GM12878 (cell line): Measurements from ENCODE around the gene CAT. TPM values are rescaled to one million over a fixed set of nuclear protein-coding genes. Genes with fewer than 3 reads are reported as not detected.

Experiments used
- ATAC-seq: fragments of 200-7000 bp; cut with Tn5 transposase; 3 replicates; pipeline ENCODE4 v1.9.1; 2020; ENCODE audit warnings: mild to moderate bottlenecking, moderate library complexity
- BruUV-seq: library from RNA; stranded (reverse); fragments of 400-500 nt; replicated peaks from 2 replicates; lab custom pipeline; 2021; lab: Mats Ljungman, UMichigan
- CTCF ChIA-PET: fragments of 300-600 bp; sonication (Branson Sonifier 250); formaldehyde crosslinking; extraction: SDS; loops from one replicate; lab custom pipeline; 2021; ENCODE audit warnings: inconsistent platforms; lab: Yijun Ruan, JAX
- POLR2A ChIA-PET: fragments of 350-600 bp; formaldehyde crosslinking; extraction: SDS; loops from one replicate; lab custom pipeline; 2021; ENCODE audit warnings: inconsistent platforms; lab: Charles Lee
- RAD21 ChIA-PET: fragments of 300-600 bp; sonication (Branson Sonifier 250); formaldehyde crosslinking; loops from one replicate; lab custom pipeline; 2023; ENCODE audit warnings: antibody characterized with exemption; ENCODE audit not compliant: unreplicated experiment; lab: Charles Lee
- SMC1A ChIA-PET: fragments of 300-600 bp; sonication (Branson Sonifier 250); formaldehyde crosslinking; loops from one replicate; lab custom pipeline; 2023; ENCODE audit not compliant: unreplicated experiment, uncharacterized antibody; lab: Charles Lee
- DNase-seq: peaks from one replicate; pipeline ENCODE4 v3.0.0-alpha.2; 2011; ENCODE audit warnings: low read depth, low spot score
- FAIRE-seq: peaks from 3 replicates; lab custom pipeline; 2011; peaks lifted over from hg19 to GRCh38; lab: Jason Lieb, UNC
- H2AFZ ChIP-seq: 2 replicates; pipeline ENCODE4 v1.6.0; 2011; ENCODE audit warnings: low read depth, low read length, control low read depth; ENCODE audit not compliant: control insufficient read depth
- H3K27ac ChIP-seq: 2 replicates; pipeline ENCODE4 v1.5.1; 2011; ENCODE audit warnings: control low read depth; ENCODE audit not compliant: control insufficient read depth, insufficient read depth
- H3K27me3 ChIP-seq, 2 experiments: replicated peaks in 1 of 2; 2 replicates each; pipeline versions ENCODE4 v1.6.0 to v1.6.1; 2011; ENCODE audit warnings: low read length in 1 of 2; ENCODE audit not compliant: control insufficient read depth in 2 of 2, insufficient read depth in 2 of 2
- H3K36me3 ChIP-seq, 2 experiments: 2 replicates each; pipeline ENCODE4 v1.5.1; 2011; ENCODE audit warnings: low read length in 1 of 2; ENCODE audit not compliant: control insufficient read depth in 2 of 2, insufficient read depth in 2 of 2
- H3K4me1 ChIP-seq: 2 replicates; pipeline ENCODE4 v1.6.1; 2011; ENCODE audit warnings: mild to moderate bottlenecking, low read length, moderate library complexity, mixed read lengths; ENCODE audit not compliant: control insufficient read depth, insufficient read depth
- H3K4me2 ChIP-seq: 2 replicates; pipeline ENCODE4 v1.6.0; 2011; ENCODE audit warnings: control low read depth; ENCODE audit not compliant: control insufficient read depth, insufficient read depth
- H3K4me3 ChIP-seq: fragments of 200-600 bp; sonication (generic); 2 replicates; pipeline ENCODE4 v1.5.1; 2016
- H3K79me2 ChIP-seq: 2 replicates; pipeline ENCODE4 v1.6.0; 2011; ENCODE audit warnings: low read length; ENCODE audit not compliant: control insufficient read depth, insufficient read depth
- H3K9ac ChIP-seq: 2 replicates; pipeline ENCODE4 v1.8.0; 2011; ENCODE audit warnings: low read length, control low read depth, mixed read lengths; ENCODE audit not compliant: control insufficient read depth, insufficient read depth
- H3K9me3 ChIP-seq: replicated peaks from 3 replicates; pipeline ENCODE4 v1.5.1; 2011; ENCODE audit warnings: mild to moderate bottlenecking, low read length; ENCODE audit not compliant: control insufficient read depth, insufficient read depth
- H4K20me1 ChIP-seq: 2 replicates; pipeline ENCODE4 v1.6.0; 2011; ENCODE audit not compliant: control insufficient read depth, insufficient read depth
- EP300 ChIP-seq, 2 experiments: fragments of 150-350 bp in 1 of 2; IDR thresholded peaks; 2 replicates each; pipeline ENCODE4 v1.6.1; 2011 to 2012; ENCODE audit warnings: low read depth in 2 of 2, low read length in 2 of 2, borderline replicate concordance in 1 of 2, improper control_type of control experiment in 1 of 2, inconsistent platforms in 1 of 2; ENCODE audit not compliant: control insufficient read depth in 1 of 2
- WRNIP1 ChIP-seq: IDR thresholded peaks from 2 replicates; pipeline ENCODE4 v1.6.1; 2011; ENCODE audit warnings: low read depth, low read length, improper control_type of control experiment, borderline replicate concordance
- WGBS: methylation state at CpG from one replicate; pipeline ENCODE4 v1.1.6; 2016; ENCODE audit warnings: low lambda C conversion rate; ENCODE audit not compliant: insufficient replicate concordance, insufficient coverage; ENCODE audit errors: missing lambda C conversion rate; 5-methylcytosine and 5-hydroxymethylcytosine counted together
- in situ Hi-C: fragments of 300-500 bp; cut with MboI; formaldehyde crosslinking; loops from 9 replicates; pipeline ENCODE4 v1.14.3; 2018; ENCODE audit warnings: mixed read lengths
- intact Hi-C: fragments of 100-400 bp; cut with micrococcal nuclease; formaldehyde crosslinking; loops from one replicate; pipeline ENCODE4 v1.14.2; 2022; ENCODE audit not compliant: unreplicated experiment
- polyA plus RNA-seq, 11 experiments: library from polyadenylated mRNA; depleted of rRNA in 4 of 11; unstranded in 6 of 11; stranded (reverse) in 5 of 11; fragments of >200 nt; fragmentation: Nextera tagmentation in 4 of 11; fragmentation: Illumina TruSeq in 1 of 11; extraction: Ambion mirVana in 4 of 11; extraction: Trizol in 1 of 11; gene quantifications; 1 replicate in 1 of 11; 2 replicates in 10 of 11; pipeline versions ENCODE4 v1.2.1 to v1.2.3, GENCODE V29; 2011 to 2016; ENCODE audit warnings: inconsistent platforms in 2 of 11, missing spikeins in 2 of 11, low read depth in 1 of 11
- total RNA-seq, 4 experiments: library from RNA; depleted of rRNA in 3 of 4; stranded (reverse); fragments of >200 nt in 3 of 4; fragmentation: Illumina TruSeq in 1 of 4; extraction: Trizol in 1 of 4; gene quantifications; 2 replicates each; pipeline versions ENCODE4 v1.2.1 to v1.2.3, GENCODE V29; 2013 to 2021
- TF ChIP-seq, protein P1 (sequence below): IDR thresholded peaks from 2 replicates; pipeline ENCODE4 v1.6.1; 2011; ENCODE audit warnings: low read depth, low read length, improper control_type of control experiment, borderline replicate concordance
- TF ChIP-seq, protein P2 (sequence below): fragments of 450-650 bp; IDR thresholded peaks from 2 replicates; pipeline ENCODE4 v1.6.1; 2014; ENCODE audit warnings: mild to moderate bottlenecking

CAT gene
- total and polyA plus RNA-seq, 10 of the 15 experiments (the other 5 are each of a cell fraction or from before 2014, with no cell fraction given): 22.4 to 71.3 (median 33.6) TPM

DNA sequence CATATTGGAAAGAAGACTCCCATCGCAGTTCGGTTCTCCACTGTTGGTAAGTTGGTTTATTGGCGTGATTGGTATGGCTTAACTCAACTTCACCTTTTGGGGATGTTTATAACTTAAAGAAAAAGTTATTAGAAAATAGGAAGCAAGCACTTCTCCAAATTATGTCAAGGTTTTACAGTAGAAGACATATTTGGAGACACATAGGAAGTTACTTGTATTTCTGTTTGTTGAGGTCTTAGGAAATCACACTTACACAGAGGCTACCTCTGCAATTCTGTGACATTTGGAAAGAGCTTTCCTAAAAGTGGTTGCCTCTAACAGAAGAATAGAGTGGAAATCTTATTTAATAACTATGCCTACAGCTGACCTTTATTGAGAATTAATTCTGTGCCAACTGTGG, 12.3 kb downstream of the CAT start:
- BruUV-seq: no TSS peak
- ChIA-PET POLR2A (no interaction called here), SMC1A (interaction anchor here (1.1 to 2.6 kb wide), 3 partner anchors 12 to 150 kb away, joined by 3 to 6 read pairs (median 4); no protein-coding TSS in a partner anchor), CTCF (interaction anchor here (0.6 to 3.6 kb wide), 4 partner anchors 11 to 224 kb away, joined by 3 to 13 read pairs (median 6); no protein-coding TSS in a partner anchor), RAD21 (no interaction called here)
- WGBS: 100% methylated on average over 3 of the region's 3 CpGs
- H3K4me2 ChIP-seq: no peak overlapping the region
- no peak overlapping the region for H3K27ac ChIP-seq
- H3K36me3 ChIP-seq: peaks cover 2 to 21% of the 10 kb centered on the region in 2 experiments; a peak in 3 of 4 replicates
- no peak overlapping the region for H2AFZ ChIP-seq
- H3K4me1 ChIP-seq: peaks cover 11% of the 10 kb centered on the region
- H3K79me2 ChIP-seq: no peaks in the 10 kb centered on the region
- no peaks in the 10 kb centered on the region; the same call in 2 of the 3 replicates for H3K9me3 ChIP-seq
- TF ChIP-seq, protein P1, sequence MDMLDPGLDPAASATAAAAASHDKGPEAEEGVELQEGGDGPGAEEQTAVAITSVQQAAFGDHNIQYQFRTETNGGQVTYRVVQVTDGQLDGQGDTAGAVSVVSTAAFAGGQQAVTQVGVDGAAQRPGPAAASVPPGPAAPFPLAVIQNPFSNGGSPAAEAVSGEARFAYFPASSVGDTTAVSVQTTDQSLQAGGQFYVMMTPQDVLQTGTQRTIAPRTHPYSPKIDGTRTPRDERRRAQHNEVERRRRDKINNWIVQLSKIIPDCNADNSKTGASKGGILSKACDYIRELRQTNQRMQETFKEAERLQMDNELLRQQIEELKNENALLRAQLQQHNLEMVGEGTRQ: no peak
- TF ChIP-seq EP300 (IDR thresholded peaks at IDR 0.05; ENCODE audit: borderline replicate concordance in 1 of 2, control insufficient read depth in 1 of 2, low read depth in 2 of 2, low read length in 2 of 2): no peak
- no peak for TF ChIP-seq WRNIP1
- TF ChIP-seq, protein P2, sequence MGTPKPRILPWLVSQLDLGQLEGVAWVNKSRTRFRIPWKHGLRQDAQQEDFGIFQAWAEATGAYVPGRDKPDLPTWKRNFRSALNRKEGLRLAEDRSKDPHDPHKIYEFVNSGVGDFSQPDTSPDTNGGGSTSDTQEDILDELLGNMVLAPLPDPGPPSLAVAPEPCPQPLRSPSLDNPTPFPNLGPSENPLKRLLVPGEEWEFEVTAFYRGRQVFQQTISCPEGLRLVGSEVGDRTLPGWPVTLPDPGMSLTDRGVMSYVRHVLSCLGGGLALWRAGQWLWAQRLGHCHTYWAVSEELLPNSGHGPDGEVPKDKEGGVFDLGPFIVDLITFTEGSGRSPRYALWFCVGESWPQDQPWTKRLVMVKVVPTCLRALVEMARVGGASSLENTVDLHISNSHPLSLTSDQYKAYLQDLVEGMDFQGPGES: no peak
- in situ Hi-C loops: no loop called here
- H4K20me1 ChIP-seq: no peaks in the 10 kb centered on the region
- intact Hi-C loops: no loop called here
- H3K9ac ChIP-seq: no peak overlapping the region
- no peak overlapping the region for H3K4me3 ChIP-seq
- ATAC-seq: no peak
- FAIRE-seq: no peak
- no peaks in the 10 kb centered on the region for H3K27me3 ChIP-seq
- DNase-seq: no peak
